Adrenal gland (tissue), 5 donors: Measurements from ENCODE around the gene CCDC6.

ENCODE experiments used
- CTCF ChIP-seq, 6 experiments: fragments of 450-650 bp in 4 of 6; fragments of 200-600 bp in 2 of 6; sonication (generic) in 1 of 6; IDR thresholded peaks; 1 replicate in 5 of 6; 2 replicates in 1 of 6; pipeline versions ENCODE4 v1.5.1 to v1.8.0; 2016 to 2021; ENCODE audit warnings: antibody characterized with exemption in 6 of 6, mild to moderate bottlenecking in 2 of 6, moderate library complexity in 1 of 6
- POLR2A ChIP-seq, 2 donors: fragments of 450-650 bp; IDR thresholded peaks; one replicate each; pipeline ENCODE4 v1.6.1; 2017; ENCODE audit warnings: antibody characterized with exemption in 2 of 2, mild to moderate bottlenecking in 2 of 2, moderate library complexity in 1 of 2
- donor health status: DM: no; HTN: no; CAD: no.

- TF ChIP-seq CTCF (IDR thresholded peaks at IDR 0.05), result no peak
- no peak for TF ChIP-seq POLR2A (IDR thresholded peaks at IDR 0.05)
Measured at GRCh38 chr10:59868696-59869593, 37.4 kb downstream of the CCDC6 start.
